Stimulated activated memory B cell treated with anti-CD40 and anti-IgM and Interleukin-4, amounts not matched to agents 10 μg/mL and 1 μg/mL and 100 μg/mL, for 72 hours (primary cell): ENCODE measurements around the gene PCDHB7.
"Not testable (repeated sequence)": the region's sequence is repeated elsewhere in the genome, so short reads cannot be mapped to it uniquely, and the experiment has no call there.

ENCODE experiments used
- ATAC-seq: fragments of 150-1000 bp; cut with Tn5 transposase; 2 replicates; pipeline ENCODE4 v1.10.0; 2021
- H3K27ac Mint-ChIP-seq: one replicate; pipeline ENCODE4 v1.8.0; 2022; ENCODE audit warnings: mild to moderate bottlenecking, mixed read lengths
- H3K27me3 Mint-ChIP-seq: one replicate; pipeline ENCODE4 v1.8.0; 2022; ENCODE audit warnings: mixed read lengths
- H3K36me3 Mint-ChIP-seq: one replicate; pipeline ENCODE4 v1.8.0; 2022; ENCODE audit warnings: mixed read lengths
- H3K4me1 Mint-ChIP-seq: one replicate; pipeline ENCODE4 v1.8.0; 2022; ENCODE audit warnings: mixed read lengths
- H3K4me3 Mint-ChIP-seq: one replicate; pipeline ENCODE4 v1.8.0; 2022; ENCODE audit warnings: mild to moderate bottlenecking, moderate library complexity, mixed read lengths
- H3K9me3 Mint-ChIP-seq: one replicate; pipeline ENCODE4 v1.8.0; 2022; ENCODE audit warnings: mixed read lengths

Gene PCDHB7

GRCh38 chr5:141174291-141175104 is 2.1 kb downstream of the PCDHB7 start:
- ATAC-seq, H3K4me1 Mint-ChIP-seq, H3K27ac Mint-ChIP-seq, H3K4me3 Mint-ChIP-seq, H3K9me3 Mint-ChIP-seq, H3K36me3 Mint-ChIP-seq: not testable (repeated sequence)
- H3K27me3 Mint-ChIP-seq, result peaks cover 12% of the 10 kb centered on the region

- Mint-ChIP-seq H3K27me3 (peaks cover 6% of the 10 kb centered on the region), H3K9me3 (no peaks in the 10 kb centered on the region), H3K27ac (no peak overlapping the region), H3K4me1 (no peaks in the 10 kb centered on the region), H3K4me3 (no peak overlapping the region), H3K36me3 (no peaks in the 10 kb centered on the region)
- no peak for ATAC-seq
These were observed 3.5 kb downstream of the PCDHB7 start for GRCh38 chr5:141175933-141176332.

GRCh38 chr5:141177577-141178191 is 5.2 kb downstream of the PCDHB7 start, which contains the start of gene PCDHB8:
Gene PCDHB8, plus strand, starts transcription at chr5:141177790. Its CDS starts 245 bp downstream, at chr5:141178035.
- not testable (repeated sequence) for H3K36me3 Mint-ChIP-seq, H3K9me3 Mint-ChIP-seq, H3K4me3 Mint-ChIP-seq, ATAC-seq, H3K4me1 Mint-ChIP-seq, H3K27ac Mint-ChIP-seq
- H3K27me3 Mint-ChIP-seq, result peaks cover 13% of the 10 kb centered on the region

GRCh38 chr5:141179371-141179770 is 6.9 kb downstream of the PCDHB7 start:
- ATAC-seq, H3K27ac Mint-ChIP-seq, H3K4me3 Mint-ChIP-seq: not testable (repeated sequence)

GRCh38 chr5:141179876-141180275 is 7.4 kb downstream of the PCDHB7 start:
- not testable (repeated sequence) for H3K4me1 Mint-ChIP-seq, H3K36me3 Mint-ChIP-seq, H3K4me3 Mint-ChIP-seq, H3K27ac Mint-ChIP-seq, H3K9me3 Mint-ChIP-seq, ATAC-seq
- peaks cover 29% of the 10 kb centered on the region for H3K27me3 Mint-ChIP-seq

More at GRCh38 chr5:141179371-141179770, 6.9 kb downstream of the PCDHB7 start:
- H3K36me3 Mint-ChIP-seq, H3K9me3 Mint-ChIP-seq, H3K4me1 Mint-ChIP-seq: not testable (repeated sequence)
- H3K27me3 Mint-ChIP-seq, result peaks cover 24% of the 10 kb centered on the region

- ATAC-seq, result no peak
- Mint-ChIP-seq H3K27ac (no peak overlapping the region), H3K4me1 (no peaks in the 10 kb centered on the region), H3K4me3 (no peak overlapping the region), H3K9me3 (peaks cover 13% of the 10 kb centered on the region), H3K36me3 (no peaks in the 10 kb centered on the region), H3K27me3 (peaks cover 33% of the 10 kb centered on the region)
These were observed 7.9 kb downstream of the PCDHB7 start for GRCh38 chr5:141180313-141180712.

GRCh38 chr5:141182248-141182647 is 9.8 kb downstream of the PCDHB7 start, which contains the start of gene PCDHB16:
Gene PCDHB16, plus strand, starts transcription at chr5:141182387. Its CDS starts 173 bp downstream, at chr5:141182560.
- H3K4me1 Mint-ChIP-seq, result peaks cover 7% of the 10 kb centered on the region
- no peak within 1 kb of the TSS for H3K4me3 Mint-ChIP-seq
- ATAC-seq, result no peak
- H3K27me3 Mint-ChIP-seq, result peaks cover 51% of the 10 kb centered on the region
- peaks cover 16% of the 10 kb centered on the region for H3K9me3 Mint-ChIP-seq
- H3K36me3 Mint-ChIP-seq, result no peaks in the 10 kb centered on the region
- H3K27ac Mint-ChIP-seq, result no peak within 1 kb of the TSS

GRCh38 chr5:141184117-141184855 is 11.8 kb downstream of the PCDHB7 start:
- not testable (repeated sequence) for H3K27ac Mint-ChIP-seq, H3K36me3 Mint-ChIP-seq, H3K4me3 Mint-ChIP-seq, ATAC-seq, H3K4me1 Mint-ChIP-seq
- H3K27me3 Mint-ChIP-seq, result peaks cover 59% of the 10 kb centered on the region
- H3K9me3 Mint-ChIP-seq, result peaks cover 19% of the 10 kb centered on the region

- H3K27ac Mint-ChIP-seq, result no peak within 1 kb of the TSS
- H3K9me3 Mint-ChIP-seq, result peaks cover 20% of the 10 kb centered on the region
These were observed 14.6 kb downstream of the PCDHB7 start, which contains the start of gene PCDHB9 for GRCh38 chr5:141186897-141187512. Gene PCDHB9, plus strand, starts transcription at chr5:141187161. Its CDS starts 158 bp downstream, at chr5:141187319.

GRCh38 chr5:141188682-141189081 is 16.2 kb downstream of the PCDHB7 start:
- H3K4me3 Mint-ChIP-seq, ATAC-seq, H3K27ac Mint-ChIP-seq, H3K36me3 Mint-ChIP-seq: not testable (repeated sequence)
- Mint-ChIP-seq H3K4me1 (peaks cover 14% of the 10 kb centered on the region), H3K27me3 (peaks cover 55% of the 10 kb centered on the region), H3K9me3 (peaks cover 18% of the 10 kb centered on the region)

More at GRCh38 chr5:141186897-141187512, 14.6 kb downstream of the PCDHB7 start, which contains the start of gene PCDHB9:
- Mint-ChIP-seq H3K27me3 (peaks cover 68% of the 10 kb centered on the region), H3K36me3 (peaks cover 5% of the 10 kb centered on the region), H3K4me1 (peaks cover 10% of the 10 kb centered on the region), H3K4me3 (peak within 1 kb of the TSS; percentile 50)
- no peak for ATAC-seq

GRCh38 chr5:141189131-141189530 is 16.7 kb downstream of the PCDHB7 start:
- ATAC-seq, H3K36me3 Mint-ChIP-seq: not testable (repeated sequence)
- H3K4me1 Mint-ChIP-seq, result peaks cover 14% of the 10 kb centered on the region

GRCh38 chr5:141192110-141192725 is 19.8 kb downstream of the PCDHB7 start, which contains the start of gene PCDHB10:
Gene PCDHB10, plus strand, starts transcription at chr5:141192353. Its CDS starts 200 bp downstream, at chr5:141192553.
- H3K27ac Mint-ChIP-seq, result no peak within 1 kb of the TSS
- H3K4me1 Mint-ChIP-seq, result peaks cover 8% of the 10 kb centered on the region
- H3K4me3 Mint-ChIP-seq, result no peak within 1 kb of the TSS
- peaks cover 11% of the 10 kb centered on the region for H3K9me3 Mint-ChIP-seq
- peaks cover 26% of the 10 kb centered on the region for H3K27me3 Mint-ChIP-seq
- H3K36me3 Mint-ChIP-seq, result peaks cover 7% of the 10 kb centered on the region
- no peak for ATAC-seq

More at GRCh38 chr5:141189131-141189530, 16.7 kb downstream of the PCDHB7 start:
- H3K9me3 Mint-ChIP-seq, result peaks cover 18% of the 10 kb centered on the region
- H3K4me3 Mint-ChIP-seq, H3K27ac Mint-ChIP-seq: not testable (repeated sequence)
- peaks cover 55% of the 10 kb centered on the region for H3K27me3 Mint-ChIP-seq

GRCh38 chr5:141194332-141194731 is 21.9 kb downstream of the PCDHB7 start:
- not testable (repeated sequence) for ATAC-seq, H3K36me3 Mint-ChIP-seq, H3K27ac Mint-ChIP-seq, H3K4me3 Mint-ChIP-seq, H3K4me1 Mint-ChIP-seq
- peaks cover 13% of the 10 kb centered on the region for H3K9me3 Mint-ChIP-seq
- peaks cover 31% of the 10 kb centered on the region for H3K27me3 Mint-ChIP-seq

- ATAC-seq, result no peak
- Mint-ChIP-seq H3K4me3 (no peak overlapping the region), H3K4me1 (peaks cover 5% of the 10 kb centered on the region)
These were observed 23.9 kb downstream of the PCDHB7 start for GRCh38 chr5:141196363-141196762.

More at GRCh38 chr5:141196363-141196762, 23.9 kb downstream of the PCDHB7 start:
- H3K27ac Mint-ChIP-seq, result no peak overlapping the region
- H3K36me3 Mint-ChIP-seq, result peaks cover 7% of the 10 kb centered on the region
- peaks cover 13% of the 10 kb centered on the region for H3K9me3 Mint-ChIP-seq
- H3K27me3 Mint-ChIP-seq, result peaks cover 23% of the 10 kb centered on the region
